Activated effector memory CD4-positive, alpha-beta T cell treated with Interleukin-2 at 50 U/mL for 16 hours (primary cell): Measurements from ENCODE around the gene ELAPOR2.
"Not testable (repeated sequence)": the region's sequence is repeated elsewhere in the genome, so short reads cannot be mapped to it uniquely, and the experiment has no call there.

Experiments used
- DNase-seq: peaks from one replicate; pipeline ENCODE4 v3.0.0-alpha.2; 2020

ELAPOR2 gene

DNA sequence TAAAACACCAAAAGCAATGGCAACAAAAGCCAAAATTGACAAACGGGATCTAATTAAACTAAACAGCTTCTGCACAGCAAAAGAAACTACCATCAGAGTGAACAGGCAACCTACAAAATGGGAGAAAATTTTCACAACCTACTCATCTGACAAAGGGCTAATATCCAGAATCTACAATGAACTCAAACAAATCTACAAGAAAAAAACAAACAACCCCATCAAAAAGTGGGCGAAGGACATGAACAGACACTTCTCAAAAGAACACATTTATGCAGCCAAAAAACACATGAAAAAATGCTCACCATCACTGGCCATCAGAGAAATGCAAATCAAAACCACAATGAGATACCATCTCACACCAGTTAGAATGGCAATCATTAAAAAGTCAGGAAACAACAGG lies 14.7 kb downstream of the ELAPOR2 start:
- DNase-seq: not testable (repeated sequence)

DNA sequence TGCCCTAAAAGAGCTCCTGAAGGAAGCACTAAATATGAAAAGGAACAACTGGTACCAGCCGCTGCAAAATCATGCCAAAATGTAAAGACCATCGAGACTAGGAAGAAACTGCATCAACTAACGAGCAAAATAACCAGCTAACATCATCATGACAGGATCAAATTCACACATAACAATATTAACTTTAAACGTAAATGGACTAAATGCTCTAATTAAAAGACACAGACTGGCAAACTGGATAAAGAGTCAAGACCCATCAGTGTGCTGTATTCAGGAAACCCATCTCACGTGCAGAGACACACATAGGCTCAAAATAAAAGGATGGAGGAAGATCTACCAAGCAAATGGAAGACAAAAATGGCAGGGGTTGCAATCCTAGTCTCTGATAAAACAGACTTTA lies 17.9 kb downstream of the ELAPOR2 start:
- not testable (repeated sequence) for DNase-seq

DNA sequence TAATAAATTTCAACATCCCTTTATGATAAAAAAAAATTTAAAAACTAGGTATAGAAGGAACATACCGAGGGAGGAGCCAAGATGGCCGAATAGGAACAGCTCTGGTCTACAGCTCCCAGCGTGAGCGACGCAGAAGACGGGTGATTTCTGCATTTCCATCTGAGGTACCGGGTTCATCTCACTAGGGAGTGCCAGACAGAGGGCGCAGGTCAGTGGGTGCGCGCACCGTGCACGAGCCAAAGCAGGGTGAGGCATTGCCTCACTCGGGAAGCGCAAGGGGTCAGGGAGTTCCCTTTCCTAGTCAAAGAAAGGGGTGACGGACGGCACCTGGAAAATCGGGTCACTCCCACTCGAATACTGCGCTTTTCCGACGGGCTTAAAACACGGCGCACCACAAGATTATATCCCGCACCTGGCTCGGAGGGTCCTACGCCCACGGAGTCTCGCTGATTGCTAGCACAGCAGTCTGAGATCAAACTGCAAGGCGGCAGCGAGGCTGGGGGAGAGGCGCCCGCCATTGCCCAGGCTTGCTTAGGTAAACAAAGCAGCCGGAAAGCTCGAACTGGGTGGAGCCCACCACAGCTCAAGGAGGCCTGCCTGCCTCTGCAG lies 19.7 kb downstream of the ELAPOR2 start:
- DNase-seq: peak; percentile 29

DNA sequence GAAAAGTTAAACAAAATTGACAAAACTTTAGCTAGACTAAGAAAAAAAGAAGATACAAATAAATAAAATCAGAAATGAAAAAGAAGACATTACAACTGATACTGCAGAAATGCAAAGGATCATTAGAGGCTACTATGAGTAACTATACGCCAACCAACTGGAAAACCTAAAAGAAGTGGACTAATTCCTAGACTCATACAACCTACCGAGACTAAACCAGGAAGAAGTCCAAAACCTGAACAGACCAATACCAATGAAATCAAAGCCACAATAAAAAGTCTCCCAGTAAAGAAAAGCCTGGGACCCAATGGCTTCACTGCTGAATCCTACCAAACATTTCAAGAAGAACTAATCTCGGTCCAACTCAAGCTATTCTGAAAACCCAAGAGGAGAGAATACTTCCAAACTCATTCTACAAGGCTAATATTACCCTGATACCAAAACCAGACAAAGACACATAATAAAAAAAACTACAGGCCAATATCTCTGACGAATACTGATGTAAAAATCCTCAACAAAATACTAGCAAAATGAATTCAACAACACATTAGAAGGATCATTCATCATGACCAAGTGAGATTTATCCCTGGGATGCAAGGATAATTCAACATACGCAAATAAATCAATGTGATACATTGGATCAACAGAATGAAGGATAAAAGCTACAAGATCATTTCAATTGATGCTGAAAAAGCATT lies 20.3 kb downstream of the ELAPOR2 start:
- no peak for DNase-seq

DNA sequence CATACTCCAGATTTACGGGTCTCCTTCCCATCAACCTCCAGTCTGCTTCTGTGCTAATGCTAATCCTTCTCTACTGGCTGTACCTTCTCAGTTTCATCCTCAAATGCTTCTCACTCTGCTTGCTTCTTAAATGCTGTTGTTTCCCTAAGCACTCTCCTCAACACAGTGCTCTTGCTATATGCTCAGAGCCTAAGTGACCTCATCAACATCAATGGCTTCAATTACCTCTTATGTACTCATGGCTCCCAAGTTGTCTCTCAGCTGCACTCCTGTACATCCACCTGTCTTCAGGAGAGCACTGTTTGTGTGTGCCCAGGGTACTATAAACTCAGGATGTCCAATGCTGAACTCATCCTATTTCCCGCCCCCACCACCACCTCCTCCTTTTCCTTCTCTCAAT lies 22.5 kb downstream of the ELAPOR2 start:
- DNase-seq: no peak

DNA sequence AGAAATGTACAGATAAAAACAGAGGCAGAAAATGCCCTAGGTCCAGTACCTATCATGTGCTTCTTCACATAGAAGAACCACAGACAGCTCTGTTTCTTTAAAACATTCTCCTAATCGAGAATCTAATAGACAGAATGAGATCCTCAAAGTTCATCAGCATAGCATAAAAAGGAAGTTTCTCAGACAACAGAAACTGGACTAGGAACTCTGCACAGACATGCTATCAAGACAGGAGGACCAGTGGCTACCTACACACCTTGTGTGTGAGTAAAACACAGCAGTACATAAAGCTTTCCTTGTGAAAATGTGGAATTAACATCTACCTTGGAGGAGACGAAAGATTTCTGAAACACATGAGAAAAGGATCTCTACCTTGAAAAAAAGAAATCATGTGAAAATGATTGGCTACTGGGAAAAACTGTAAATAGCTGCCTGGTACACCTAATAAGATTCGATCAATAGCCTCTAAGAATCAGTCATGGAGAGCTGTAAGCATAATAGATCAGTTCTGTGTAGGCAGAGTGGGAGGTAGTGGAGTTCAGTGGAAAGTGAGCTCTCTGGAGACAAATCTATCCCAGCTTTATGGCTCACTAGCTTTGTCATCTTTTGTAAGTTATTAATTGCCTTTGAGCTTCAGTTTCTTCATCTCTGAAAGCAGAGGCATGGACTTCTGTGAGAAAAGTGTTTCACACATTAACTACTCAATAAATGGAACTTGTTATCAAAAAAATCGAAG lies 26.7 kb downstream of the ELAPOR2 start:
- no peak for DNase-seq

DNA sequence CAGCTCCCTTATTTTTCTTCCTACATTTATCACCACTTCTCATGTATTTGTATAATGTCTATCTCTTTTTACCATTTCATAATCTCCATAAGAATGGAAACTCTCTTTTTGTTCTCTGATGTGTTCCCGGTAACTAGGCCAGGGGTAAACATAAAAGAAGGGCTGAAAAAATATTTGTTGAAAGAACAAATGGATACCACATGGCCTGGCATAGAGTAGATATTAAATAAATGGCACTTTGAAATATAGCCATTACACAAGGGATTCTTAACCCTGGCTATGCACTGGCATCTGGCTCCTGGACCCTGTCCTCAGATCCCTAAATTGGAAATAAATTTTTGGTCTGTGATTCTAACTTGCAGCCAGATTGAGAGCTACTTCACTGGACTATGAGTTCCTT lies 30.4 kb downstream of the ELAPOR2 start:
- no peak for DNase-seq

DNA sequence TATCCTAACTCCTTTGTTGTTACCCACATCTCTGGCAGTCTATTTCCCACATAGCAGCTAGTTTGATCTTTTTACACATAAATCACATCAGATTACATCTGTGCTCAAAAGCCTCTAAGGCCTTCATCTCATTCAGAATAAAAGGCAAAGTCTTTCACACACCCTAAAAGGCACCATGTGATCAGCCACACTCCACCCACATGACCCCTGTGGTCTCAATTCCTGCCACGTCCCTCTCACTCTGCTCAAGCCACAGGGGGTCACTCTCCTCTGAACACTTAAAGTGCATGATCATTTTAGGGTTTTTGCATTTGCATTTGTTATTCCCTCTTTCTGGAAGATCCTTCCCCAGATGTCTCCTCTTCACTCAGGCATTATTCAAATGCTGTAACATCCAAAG lies 30.8 kb downstream of the ELAPOR2 start:
- no peak for DNase-seq

DNA sequence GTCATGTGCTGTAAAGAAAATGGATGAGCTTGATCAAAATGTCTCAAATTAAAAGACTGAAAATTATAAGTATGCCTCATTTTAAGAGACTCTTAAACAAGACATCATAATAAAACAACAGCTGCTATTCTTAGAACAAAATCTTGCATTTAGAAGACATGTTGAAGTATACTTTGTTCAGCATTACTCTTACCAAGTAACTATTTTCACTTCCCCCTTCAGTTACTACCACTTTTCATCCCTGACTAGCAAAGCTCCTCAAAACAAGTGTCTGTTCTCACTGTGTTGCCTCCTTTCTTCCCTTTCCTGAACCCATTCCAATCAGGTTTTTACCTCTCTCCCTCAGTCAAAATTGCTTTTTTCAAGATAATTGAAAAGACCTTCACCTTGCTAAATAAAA lies 31.6 kb downstream of the ELAPOR2 start:
- no peak for DNase-seq

DNA sequence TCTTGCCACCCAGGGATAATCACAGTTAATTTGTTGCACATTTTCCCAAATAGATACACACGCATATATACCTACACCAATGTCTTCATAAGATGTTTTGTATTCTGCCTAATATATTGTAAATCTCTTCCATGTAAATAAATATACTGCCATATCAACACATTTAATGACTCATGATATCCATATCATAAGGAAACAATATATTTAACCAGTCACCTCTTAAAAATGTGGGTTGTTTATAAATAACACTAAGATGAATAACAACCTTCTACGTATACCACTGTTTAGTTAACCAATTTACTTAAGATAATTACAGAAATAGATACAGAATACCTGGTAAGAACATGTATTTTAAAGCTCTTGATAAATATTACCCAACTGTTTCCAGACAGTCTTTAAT lies 38.2 kb downstream of the ELAPOR2 start:
- DNase-seq: no peak

DNA sequence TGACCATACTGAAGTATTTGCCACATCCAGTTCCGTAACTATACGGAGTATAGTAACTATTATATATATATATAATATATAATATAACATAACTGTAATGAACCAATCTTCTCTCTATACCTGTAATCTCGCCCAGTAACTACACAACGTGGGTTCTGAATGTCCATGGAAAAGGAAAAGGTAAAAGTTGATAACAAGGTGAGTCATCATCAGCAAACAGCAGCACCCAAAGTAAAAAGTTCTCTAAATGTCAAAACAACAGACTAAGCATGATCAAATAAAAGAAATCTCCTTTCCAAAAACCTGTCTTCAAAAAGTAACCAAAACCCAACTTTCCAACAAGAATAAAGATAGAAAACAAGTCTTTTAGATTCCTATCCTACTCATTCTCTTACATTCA lies 42.8 kb downstream of the ELAPOR2 start:
- no peak for DNase-seq

DNA sequence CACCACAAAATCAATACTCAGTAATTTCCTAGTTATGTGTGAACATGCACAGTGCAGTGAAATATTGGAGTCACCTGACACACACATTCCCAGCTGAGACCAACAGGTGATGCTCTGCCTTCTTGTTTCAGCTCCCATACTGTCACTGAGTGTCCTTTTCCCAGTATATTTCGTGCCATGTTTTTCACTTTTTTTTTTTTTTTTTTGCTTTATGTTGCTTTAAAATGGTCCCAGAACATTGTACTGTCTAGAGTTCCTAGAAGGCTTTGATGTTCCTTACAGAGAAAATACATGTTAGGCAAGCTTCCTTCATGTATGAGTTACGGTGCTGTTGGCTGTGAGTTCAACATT lies 45.6 kb downstream of the ELAPOR2 start:
- no peak for DNase-seq

DNA sequence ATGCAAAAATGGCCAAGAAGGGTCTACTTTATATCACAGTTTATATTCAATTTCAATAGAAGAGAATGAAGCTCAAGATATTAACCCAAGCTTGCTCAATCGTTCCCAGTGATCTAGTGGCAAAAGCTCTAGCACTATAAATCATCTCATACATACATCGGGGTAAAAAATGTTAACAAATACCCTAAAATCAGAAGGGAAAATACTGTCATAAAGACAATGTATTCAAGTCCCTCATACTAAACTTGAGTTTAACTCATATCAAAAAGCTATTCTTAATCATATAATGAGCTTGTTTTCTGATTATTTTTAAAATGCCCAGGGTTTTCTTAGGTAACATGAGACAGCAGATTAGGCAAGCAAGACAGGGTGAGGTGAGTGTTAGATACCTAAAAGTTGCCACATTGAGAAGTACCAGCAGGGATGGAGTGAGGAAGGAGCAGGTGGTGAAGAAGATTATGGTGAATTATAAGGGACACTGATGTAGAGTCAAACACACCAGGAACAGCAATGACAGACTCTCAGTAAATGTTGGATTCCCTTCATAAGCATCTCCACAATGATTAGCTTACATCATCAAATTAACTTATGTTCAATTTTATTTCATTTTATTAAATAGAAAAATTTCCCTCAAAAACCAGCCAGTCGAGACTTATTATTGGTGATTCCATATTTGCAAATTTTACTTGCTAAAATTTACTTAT lies 46.2 kb downstream of the ELAPOR2 start:
- no peak for DNase-seq
